ENCODE measurements around the gene THTPA.
A peak's percentile ranks its signal among the peaks of the same experiment; 100 is the strongest.

THTPA gene

GRCh38 chr14:23567186-23568020 is 11.3 kb downstream of the THTPA start, which contains the start of gene AP1G2:
Gene AP1G2 (minus strand): TSS chr14:23567791. CDS start chr14:23567314, 477 bp downstream.
- peak; percentile 72 for DNase-seq (ENCODE audit: low read depth)

GRCh38 chr14:23568021-23568599 is 12.0 kb downstream of the THTPA start:
- DNase-seq (ENCODE audit: low read depth): no peak

GRCh38 chr14:23568600-23569331 is 12.7 kb downstream of the THTPA start:
- DNase-seq (ENCODE audit: low read depth): no peak

GRCh38 chr14:23569443-23570151 is 13.5 kb downstream of the THTPA start:
- no peak for DNase-seq (ENCODE audit: low read depth)

- no peak for DNase-seq (ENCODE audit: low read depth)
These were observed 14.9 kb downstream of the THTPA start for GRCh38 chr14:23570806-23571483.

GRCh38 chr14:23571701-23572523 is 15.8 kb downstream of the THTPA start:
- DNase-seq (ENCODE audit: low read depth): no peak

GRCh38 chr14:23572524-23572828 is 16.4 kb downstream of the THTPA start:
- DNase-seq (ENCODE audit: low read depth): no peak

GRCh38 chr14:23572836-23573235 is 16.8 kb downstream of the THTPA start:
- DNase-seq (ENCODE audit: low read depth): no peak

- no peak for DNase-seq (ENCODE audit: low read depth)
These were observed 17.4 kb downstream of the THTPA start for GRCh38 chr14:23573384-23574015.

GRCh38 chr14:23577004-23577681 is 21.1 kb downstream of the THTPA start:
- DNase-seq (ENCODE audit: low read depth): no peak

- no peak for DNase-seq (ENCODE audit: low read depth)
These were observed 21.8 kb downstream of the THTPA start for GRCh38 chr14:23577710-23578392.

GRCh38 chr14:23578560-23579310 is 22.7 kb downstream of the THTPA start, which contains the start of gene JPH4:
Gene JPH4 (minus strand): TSS chr14:23578790. CDS start chr14:23577453, 1,337 bp downstream.
- DNase-seq (ENCODE audit: low read depth): no peak

GRCh38 chr14:23579311-23579630 is 23.2 kb downstream of the THTPA start:
- no peak for DNase-seq (ENCODE audit: low read depth)

GRCh38 chr14:23579739-23580138 is 23.7 kb downstream of the THTPA start:
- no peak for DNase-seq (ENCODE audit: low read depth)

GRCh38 chr14:23580152-23580926 is 24.3 kb downstream of the THTPA start:
- DNase-seq (ENCODE audit: low read depth): no peak

- no peak for DNase-seq (ENCODE audit: low read depth)
These were observed 24.8 kb downstream of the THTPA start for GRCh38 chr14:23580948-23581281.

GRCh38 chr14:23582906-23583760 is 27.1 kb downstream of the THTPA start:
- no peak for DNase-seq (ENCODE audit: low read depth)
